ENCODE measurements around the gene RARRES2. TPM values are rescaled to one million over a fixed set of nuclear protein-coding genes. Genes with fewer than 3 reads are reported as not detected.

Gene RARRES2
- total and polyA plus RNA-seq, 2 of the 13 experiments (the other 11 are each of a cell fraction or from before 2014, with no cell fraction given), result 134 to 172 TPM

GRCh38 chr7:150322833-150323681 lies 18.4 kb downstream of the RARRES2 start, which contains the start of the genes ACTR3C and LRRC61:
Gene ACTR3C (minus strand): TSS chr7:150323545. CDS start chr7:150295296, 28,249 bp downstream.
Gene LRRC61 (plus strand): TSS chr7:150323355. CDS start chr7:150336862, 13,507 bp downstream.
- intact Hi-C loops (cut with micrococcal nuclease; ENCODE audit: unreplicated experiment) (loop anchor here (1.0 to 5.0 kb wide), 2 partner anchors 34 to 66 kb away; no protein-coding TSS in a partner anchor), in situ Hi-C loops (cut with HindIII; ENCODE audit: extremely low pct_ligation_motif_present, low pct_unique_long_range_greater_than_20kb) (no loop called here)
- ATAC-seq (peak; percentile 82), FAIRE-seq (peak; percentile 63), DNase-seq (ENCODE audit: low spot score) (peak; percentile 74)
- Histone ChIP-seq H3K4me3 (replicated peaks in 1 of 3; ENCODE audit: insufficient read depth in 1 of 3, low read depth in 2 of 3, low read length in 3 of 3) (peak within 1 kb of the TSS; percentile 74 to 81 (median 77)), H3K4me2 (ENCODE audit: low read depth, low read length) (peak within 1 kb of the TSS; percentile 96), H3K79me2 (ENCODE audit: insufficient read depth, low read length) (peaks cover 59% of the 10 kb centered on the region), H2AFZ (ENCODE audit: low read length) (peak within 1 kb of the TSS; percentile 38), H3K27me3 (ENCODE audit: control insufficient read depth in 1 of 2, insufficient read depth in 2 of 2, low read length in 2 of 2) (no peaks in the 10 kb centered on the region; a peak in 1 of 5 replicates), H3K27ac (ENCODE audit: extremely low read length, insufficient read depth, low read length) (peak within 1 kb of the TSS; percentile 84), H3K4me1 (ENCODE audit: insufficient read depth, low read length) (peaks cover 54% of the 10 kb centered on the region), H4K20me1 (ENCODE audit: insufficient read depth, low read length) (no peaks in the 10 kb centered on the region), H3K36me3 (replicated peaks in 1 of 2; ENCODE audit: control insufficient read depth in 1 of 2, insufficient read depth in 2 of 2, low read length in 2 of 2) (peaks cover 10 to 30% of the 10 kb centered on the region in 2 experiments), H3K9ac (ENCODE audit: insufficient read depth, low read depth, low read length) (peak within 1 kb of the TSS; percentile 92), H3K9me3 (ENCODE audit: low read length) (no peaks in the 10 kb centered on the region)
- BruUV-seq (replicated peaks), result no TSS peak
- 0% methylated on average over 22 of the region's 82 CpGs for WGBS (ENCODE audit: low lambda C conversion rate)
- ChIA-PET POLR2A (interaction anchor here (0.7 to 5.4 kb wide), 13 partner anchors 9 to 82 kb away, joined by 3 to 41 read pairs (median 6); partner anchors contain the start of genes RARRES2 and REPIN1), CTCF (ENCODE audit: low intra/inter-chr PET ratio, low total read pairs) (no interaction called here)
- peak; percentile 89 for TF ChIP-seq POGZ (CRISPR knock-in tag; IDR thresholded peaks at IDR 0.05)
- peak; percentile 18; the same call in 1 of the 2 replicates for TF ChIP-seq TEF (CRISPR knock-in tag; IDR thresholded peaks at IDR 0.05)
- TF ChIP-seq FIP1L1 (IDR thresholded peaks at IDR 0.05; ENCODE audit: borderline replicate concordance, insufficient read depth, low read depth, low read length), result peak; percentile 48; the same call in 1 of the 2 replicates
- TF ChIP-seq ZBTB42 (CRISPR knock-in tag; IDR thresholded peaks at IDR 0.05), result peak; percentile 91; the same call in 1 of the 2 replicates
- peak; percentile 51; the same call in 1 of the 2 replicates for TF ChIP-seq TFDP2 (CRISPR knock-in tag; IDR thresholded peaks at IDR 0.05)
- peak; percentile 100 for TF ChIP-seq ZBTB7B (CRISPR knock-in tag; IDR thresholded peaks at IDR 0.05)
- TF ChIP-seq ZHX1 (CRISPR knock-in tag; IDR thresholded peaks at IDR 0.05; ENCODE audit: low read depth), result peak; percentile 63; the same call in 1 of the 2 replicates
- peak; percentile 96 for TF ChIP-seq ZFX (CRISPR knock-in tag; IDR thresholded peaks at IDR 0.05; ENCODE audit: low read depth)
- peak; percentile 91 for TF ChIP-seq NR0B2 (CRISPR knock-in tag; IDR thresholded peaks at IDR 0.05)
- peak; percentile 98 for TF ChIP-seq ELF1 (CRISPR knock-in tag; IDR thresholded peaks at IDR 0.05)
- TF ChIP-seq FLYWCH1 (CRISPR knock-in tag; IDR thresholded peaks at IDR 0.05), result no peak; the same call in 1 of the 2 replicates
- TF ChIP-seq THAP9 (CRISPR knock-in tag; IDR thresholded peaks at IDR 0.05; ENCODE audit: borderline replicate concordance), result peak; percentile 89
- TF ChIP-seq SMAD3 (CRISPR knock-in tag; IDR thresholded peaks at IDR 0.05), result peak; percentile 72; the same call in 1 of the 2 replicates

All from HepG2 (cell line).